ENCODE results near the gene THEMIS.
"Not testable (repeated sequence)": the region's sequence is repeated elsewhere in the genome, so short reads cannot be mapped to it uniquely, and the experiment has no call there.

Gene THEMIS

GRCh38 chr6:127691146-127691545, 209.7 kb downstream of the THEMIS start:
- TF ChIP-seq REST (IDR thresholded peaks at IDR 0.05; ENCODE audit: insufficient replicate concordance, low read depth) (no peak), SPI1 (IDR thresholded peaks at IDR 0.05; ENCODE audit: borderline replicate concordance, low read depth) (no peak), GABPA (IDR thresholded peaks at IDR 0.05; ENCODE audit: low read depth) (no peak), CTCF (IDR thresholded peaks at IDR 0.05; ENCODE audit: insufficient read depth, low read length) (no peak), POLR2AphosphoS5 (IDR thresholded peaks at IDR 0.05; ENCODE audit: low read depth) (no peak)
- Histone ChIP-seq H3K4me3 (replicated peaks; ENCODE audit: insufficient read depth, low read length) (no peak overlapping the region), H3K27me3 (ENCODE audit: insufficient read depth, poor library complexity, severe bottlenecking) (no peaks in the 10 kb centered on the region), H3K27ac (replicated peaks) (no peak overlapping the region)
- no peak for DNase-seq (ENCODE audit: low read depth in 1 of 2, low spot score in 1 of 2)

GRCh38 chr6:127690588-127690987, 210.3 kb downstream of the THEMIS start:
- no peak for DNase-seq (ENCODE audit: low read depth in 1 of 2, low spot score in 1 of 2)
- no peak overlapping the region for H3K4me3 ChIP-seq (replicated peaks; ENCODE audit: insufficient read depth, low read length)
- H3K27me3 ChIP-seq (ENCODE audit: insufficient read depth, poor library complexity, severe bottlenecking) = no peaks in the 10 kb centered on the region
- no peak for TF ChIP-seq POLR2AphosphoS5 (IDR thresholded peaks at IDR 0.05; ENCODE audit: low read depth)
- no peak for TF ChIP-seq REST (IDR thresholded peaks at IDR 0.05; ENCODE audit: insufficient replicate concordance, low read depth)
- no peak for TF ChIP-seq CTCF (IDR thresholded peaks at IDR 0.05; ENCODE audit: insufficient read depth, low read length)
- TF ChIP-seq SPI1 (IDR thresholded peaks at IDR 0.05; ENCODE audit: borderline replicate concordance, low read depth) = no peak
- TF ChIP-seq GABPA (IDR thresholded peaks at IDR 0.05; ENCODE audit: low read depth) = no peak
- H3K27ac ChIP-seq (replicated peaks) = no peak overlapping the region

- DNase-seq (ENCODE audit: low read depth in 1 of 2, low spot score in 1 of 2) = no peak
- H3K27me3 ChIP-seq (ENCODE audit: insufficient read depth, poor library complexity, severe bottlenecking) = no peaks in the 10 kb centered on the region
- no peak overlapping the region for H3K27ac ChIP-seq (replicated peaks)
- H3K4me3 ChIP-seq (replicated peaks; ENCODE audit: insufficient read depth, low read length) = no peak overlapping the region
- no peak for TF ChIP-seq POLR2AphosphoS5 (IDR thresholded peaks at IDR 0.05; ENCODE audit: low read depth)
- no peak for TF ChIP-seq REST (IDR thresholded peaks at IDR 0.05; ENCODE audit: insufficient replicate concordance, low read depth)
- no peak for TF ChIP-seq CTCF (IDR thresholded peaks at IDR 0.05; ENCODE audit: insufficient read depth, low read length)
- no peak for TF ChIP-seq SPI1 (IDR thresholded peaks at IDR 0.05; ENCODE audit: borderline replicate concordance, low read depth)
- no peak for TF ChIP-seq GABPA (IDR thresholded peaks at IDR 0.05; ENCODE audit: low read depth)
Measured at GRCh38 chr6:127690092-127690491, 210.8 kb downstream of the THEMIS start.

- H3K27ac ChIP-seq (replicated peaks); H3K4me3 ChIP-seq (replicated peaks; ENCODE audit: insufficient read depth, low read length); DNase-seq (ENCODE audit: low read depth in 1 of 2, low spot score in 1 of 2); H3K27me3 ChIP-seq (ENCODE audit: insufficient read depth, poor library complexity, severe bottlenecking): not testable (repeated sequence)
Measured at GRCh38 chr6:127687490-127687889, 213.4 kb downstream of the THEMIS start.

Data from HL-60 (cell line).